GM21723 (cell line): ENCODE data around the gene PPP1R12B.
"Not testable (repeated sequence)": the region's sequence is repeated elsewhere in the genome, so short reads cannot be mapped to it uniquely, and the experiment has no call there.

Experiments used
- ATAC-seq: cut with Tn5 transposase; IDR thresholded peaks from one replicate; pipeline ENCODE4 v1.9.1; 2021; ENCODE audit warnings: mild to moderate bottlenecking, moderate library complexity; ENCODE audit not compliant: unreplicated experiment

PPP1R12B gene

DNA sequence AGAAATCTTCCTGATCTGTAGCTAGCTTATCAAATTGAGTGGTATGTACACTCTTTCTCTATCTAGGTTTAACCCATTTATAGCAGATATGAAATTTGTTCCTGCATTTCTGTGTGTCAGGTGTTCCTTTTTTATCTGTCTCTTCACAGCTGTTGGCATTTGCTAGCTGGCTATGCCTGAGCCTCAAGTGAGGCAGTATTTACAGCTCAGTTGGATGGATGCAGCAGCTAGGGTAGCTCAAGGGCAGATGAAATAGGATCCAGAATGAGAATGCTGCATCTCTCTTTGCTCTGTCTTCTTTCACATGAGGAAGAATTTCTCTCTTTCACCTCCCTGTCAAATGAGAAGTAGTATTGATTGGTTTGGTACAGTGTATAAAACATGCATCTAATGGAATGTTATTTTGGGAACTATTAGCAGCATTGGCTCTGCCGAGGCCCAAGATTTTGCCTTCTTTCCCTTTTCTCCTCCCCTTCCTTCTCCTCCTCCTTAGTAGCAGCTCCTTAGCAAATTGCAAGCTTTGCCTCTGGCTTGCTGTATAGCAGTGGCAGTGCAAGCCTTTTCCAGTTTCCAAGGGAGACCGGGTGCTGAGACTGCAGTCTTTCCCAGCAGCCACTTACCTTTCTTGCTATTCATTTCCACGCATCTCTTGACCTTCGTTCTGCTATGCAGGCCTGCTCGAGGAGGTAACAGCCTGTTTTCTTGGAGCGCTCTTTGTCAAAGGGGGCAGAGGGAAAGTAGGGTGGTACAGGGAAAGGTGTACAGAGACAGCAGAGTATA is 125.0 kb downstream of the PPP1R12B start:
- ATAC-seq: not testable (repeated sequence)

DNA sequence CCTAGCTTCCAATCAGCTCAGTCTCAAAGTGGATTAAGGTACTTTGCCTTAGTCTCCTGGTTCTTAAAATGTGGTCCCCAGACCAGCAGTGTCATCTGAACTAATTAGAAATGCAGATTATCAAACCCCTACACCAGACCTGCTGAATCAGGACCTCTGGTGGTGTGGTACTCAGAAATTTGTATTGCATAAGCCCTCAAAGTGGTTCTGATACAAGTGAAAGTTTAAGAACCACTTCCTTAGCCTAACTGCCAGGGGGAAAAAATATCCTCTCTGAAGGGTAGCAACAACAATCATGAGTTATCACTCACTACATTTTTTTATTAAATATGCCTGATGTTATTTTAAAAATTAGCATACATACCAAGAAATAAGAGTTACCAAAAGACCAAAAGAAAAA is 131.2 kb downstream of the PPP1R12B start:
- ATAC-seq: not testable (repeated sequence)

DNA sequence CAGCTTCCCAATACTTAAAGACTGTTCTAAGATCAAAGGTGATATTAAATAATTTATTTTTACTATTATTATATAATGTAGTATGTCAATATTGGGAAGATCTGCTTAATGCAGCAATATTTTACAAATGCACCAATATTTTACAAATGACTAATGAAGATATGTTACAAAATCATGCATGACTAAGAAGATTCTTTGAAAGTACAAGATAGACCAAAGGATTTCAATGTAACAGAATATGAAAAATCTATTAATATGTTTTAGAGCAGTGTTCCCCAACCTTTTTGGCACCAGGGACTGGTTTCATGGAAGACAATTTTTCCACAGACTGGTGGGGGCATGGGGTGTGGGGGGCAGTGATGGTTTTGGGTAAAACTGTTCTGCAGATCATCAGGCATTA is 132.1 kb downstream of the PPP1R12B start:
- ATAC-seq: not testable (repeated sequence)

DNA sequence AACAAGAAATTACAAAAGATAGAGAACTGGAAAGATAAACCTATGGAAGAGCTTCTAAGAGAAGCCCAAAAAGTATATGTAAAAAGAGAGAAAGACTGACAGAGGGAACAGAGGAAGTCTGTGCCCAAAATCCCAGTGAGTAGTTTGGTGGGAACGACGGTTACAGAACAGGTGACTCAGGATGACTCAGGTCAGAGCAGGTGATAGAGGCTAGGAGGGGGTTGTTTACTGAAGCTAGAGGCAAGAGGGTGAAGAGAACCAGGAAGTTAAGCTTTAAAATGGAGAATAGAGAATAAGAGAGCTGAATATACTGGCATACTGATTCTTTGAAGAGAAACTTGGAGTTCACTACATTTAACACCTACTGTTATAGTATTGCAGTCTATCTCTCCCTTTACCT is 134.9 kb downstream of the PPP1R12B start:
- ATAC-seq: not testable (repeated sequence)

DNA sequence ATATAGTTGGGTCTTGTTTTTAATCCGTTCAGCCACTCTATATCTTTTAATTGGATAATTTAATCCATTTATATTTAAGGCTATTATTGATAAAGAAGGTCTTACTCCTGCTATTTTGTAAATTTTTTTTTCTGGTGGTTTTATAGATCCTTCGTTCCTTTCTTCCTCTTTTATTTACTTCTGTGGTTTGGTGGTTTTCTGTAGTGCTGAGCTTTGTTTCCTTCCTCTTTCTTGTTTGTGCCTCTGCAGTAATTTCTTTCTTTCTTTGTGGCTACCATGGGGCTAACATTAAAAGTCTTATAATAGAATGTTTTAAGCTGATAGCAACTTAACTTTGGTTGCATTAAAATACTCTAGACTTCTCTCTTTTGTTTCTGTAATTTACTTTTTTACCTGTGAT is 135.5 kb downstream of the PPP1R12B start:
- peak; percentile 52 for ATAC-seq

DNA sequence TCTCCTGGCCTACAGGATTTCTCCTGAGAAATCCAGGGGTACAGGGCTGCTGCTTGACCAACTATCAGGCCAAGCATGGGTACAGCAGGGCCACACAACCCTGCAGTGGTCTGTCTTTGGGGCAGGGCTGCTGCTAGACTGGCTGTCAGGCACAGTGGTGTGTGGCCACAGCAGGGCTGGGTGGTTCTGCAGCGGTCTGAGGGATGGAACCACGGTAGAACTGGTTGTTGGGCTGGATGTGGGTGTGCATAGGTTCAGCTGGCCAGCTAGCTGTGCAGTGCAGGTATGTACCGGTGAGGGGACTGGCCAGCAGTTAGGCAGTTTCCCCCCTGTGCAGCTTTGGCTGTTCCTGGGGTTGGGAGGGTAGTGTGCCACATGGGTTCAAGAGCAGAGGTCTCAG is 136.3 kb downstream of the PPP1R12B start:
- ATAC-seq: not testable (repeated sequence)

DNA sequence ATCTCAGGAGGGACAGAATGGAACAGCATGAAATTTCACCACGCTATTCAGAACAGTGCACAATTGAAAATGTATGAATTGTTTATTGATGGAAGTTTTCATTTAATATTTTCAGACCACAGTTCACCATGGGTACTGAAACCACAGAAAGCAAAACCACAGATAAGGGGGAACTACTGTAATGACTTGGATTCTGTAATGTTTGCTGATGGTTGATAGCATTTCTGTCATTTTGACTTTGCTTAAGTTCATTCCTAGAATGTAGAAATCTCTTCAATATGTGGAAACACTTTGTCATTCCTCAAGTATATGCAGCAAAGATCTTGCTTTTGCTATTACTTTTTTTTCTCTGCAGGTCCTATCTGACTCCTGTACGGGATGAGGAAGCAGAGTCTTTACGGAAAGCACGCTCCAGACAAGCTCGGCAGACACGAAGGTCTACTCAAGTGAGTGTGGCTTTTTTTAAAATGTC is 139.7 kb downstream of the PPP1R12B start:
- ATAC-seq: peak; percentile 69

DNA sequence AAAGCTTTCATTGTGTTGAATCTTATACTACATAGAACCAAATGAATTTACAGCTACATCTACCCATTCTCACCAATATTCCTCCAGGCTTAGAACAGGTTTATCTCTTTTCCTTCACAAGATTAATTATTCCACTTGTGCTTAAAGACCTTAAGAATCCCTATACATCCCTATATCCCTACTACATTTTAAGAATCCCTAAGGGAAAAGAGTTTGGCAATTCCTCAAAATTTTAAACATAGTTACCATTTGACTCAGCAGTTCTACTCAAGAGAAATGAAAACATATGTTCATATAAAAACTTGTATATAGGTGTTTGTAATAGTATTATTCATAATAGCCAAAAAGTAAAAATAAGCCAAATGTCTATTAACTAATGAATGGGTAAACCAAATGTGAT is 140.6 kb downstream of the PPP1R12B start:
- ATAC-seq: not testable (repeated sequence)

DNA sequence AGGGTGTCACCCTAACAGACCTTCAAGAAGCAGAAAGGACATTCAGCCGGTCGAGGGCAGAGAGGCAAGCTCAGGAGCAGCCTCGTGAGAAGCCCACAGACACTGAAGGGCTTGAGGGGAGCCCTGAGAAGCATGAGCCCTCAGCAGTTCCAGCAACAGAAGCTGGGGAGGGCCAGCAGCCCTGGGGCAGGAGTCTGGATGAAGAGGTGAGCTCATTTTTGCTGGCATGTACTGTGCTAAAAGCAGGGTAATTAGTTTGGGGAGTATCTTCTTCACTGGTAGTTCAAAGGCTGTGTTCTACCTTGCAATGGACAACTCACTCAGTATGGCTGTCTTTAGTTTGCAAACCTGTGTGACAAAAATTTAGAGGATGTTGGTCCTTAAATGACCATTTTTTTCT is 144.6 kb downstream of the PPP1R12B start:
- not testable (repeated sequence) for ATAC-seq

DNA sequence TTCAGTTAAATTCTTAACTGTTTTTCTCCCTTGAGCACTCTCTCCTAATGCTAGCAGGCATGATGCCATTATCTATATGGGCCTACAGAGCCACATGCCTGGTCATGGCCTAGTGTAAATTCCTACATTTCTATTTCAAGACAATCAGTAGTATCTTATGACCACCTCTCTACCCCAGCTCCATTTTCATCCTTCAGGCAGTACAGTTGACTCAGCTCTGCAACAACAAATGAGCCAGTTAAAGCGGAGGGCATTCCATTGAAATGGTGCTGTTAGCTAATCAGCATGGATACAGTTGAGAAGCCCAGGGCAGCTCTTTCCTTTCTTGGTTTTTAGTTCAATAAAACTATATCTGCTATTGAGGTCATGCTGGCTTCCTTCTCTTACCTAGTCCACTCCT is 150.0 kb downstream of the PPP1R12B start:
- no peak for ATAC-seq

DNA sequence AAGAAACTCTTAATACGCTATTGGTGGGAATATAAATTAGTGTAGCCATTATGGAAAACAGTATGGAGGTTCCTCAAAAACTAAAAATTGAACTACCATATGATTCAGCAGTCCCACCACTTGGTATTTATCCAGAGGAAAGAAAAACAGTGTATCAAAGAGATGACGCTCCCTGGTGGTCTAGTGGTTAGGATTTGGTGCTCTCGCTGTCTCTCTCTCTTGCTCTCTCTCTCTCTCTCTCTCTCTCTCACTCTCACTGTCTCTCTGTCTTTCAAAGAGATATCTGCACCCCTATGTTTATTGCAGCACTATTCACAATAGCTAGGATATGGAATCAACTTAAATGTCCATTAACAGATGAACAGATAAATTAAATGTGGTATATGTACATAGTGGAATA is 151.5 kb downstream of the PPP1R12B start:
- ATAC-seq: not testable (repeated sequence)

DNA sequence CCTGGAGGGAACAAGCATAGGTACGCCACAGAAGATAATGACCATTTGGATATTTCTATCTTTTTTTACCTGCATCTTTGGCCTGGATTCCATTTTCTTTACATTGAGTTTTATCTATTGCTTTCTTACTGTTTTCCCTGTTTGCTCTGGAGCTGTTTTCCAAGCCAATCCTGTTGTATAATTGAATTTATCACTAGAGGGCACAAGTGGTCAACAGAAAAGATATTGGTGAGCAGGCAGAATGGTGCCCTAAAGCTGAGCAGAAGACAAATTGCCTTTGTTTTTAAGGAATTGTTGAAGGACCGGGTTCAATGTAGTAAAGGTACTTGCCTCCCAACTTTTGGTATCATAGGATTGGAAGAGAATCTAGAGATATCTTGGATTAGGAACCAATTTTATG is 152.8 kb downstream of the PPP1R12B start:
- ATAC-seq: no peak

DNA sequence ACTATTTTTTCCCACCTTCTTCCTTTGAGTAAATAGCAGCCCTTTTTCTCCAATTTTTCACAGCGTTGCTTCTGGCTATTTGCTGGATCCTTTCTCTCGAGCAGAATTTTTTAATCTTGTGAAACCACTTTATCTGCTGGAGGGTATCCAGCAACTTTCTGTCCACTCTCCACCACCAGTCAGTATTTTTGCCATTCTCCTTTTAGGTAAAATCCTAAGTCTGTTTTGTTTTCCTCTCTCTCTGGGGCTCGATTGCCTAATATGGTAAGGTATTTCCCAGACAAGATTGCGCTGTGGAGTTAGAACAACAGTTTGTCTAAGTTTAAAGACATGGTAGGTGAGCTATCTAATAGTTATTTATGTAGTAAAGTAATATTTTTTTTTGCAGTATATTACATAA is 156.9 kb downstream of the PPP1R12B start:
- ATAC-seq: no peak

DNA sequence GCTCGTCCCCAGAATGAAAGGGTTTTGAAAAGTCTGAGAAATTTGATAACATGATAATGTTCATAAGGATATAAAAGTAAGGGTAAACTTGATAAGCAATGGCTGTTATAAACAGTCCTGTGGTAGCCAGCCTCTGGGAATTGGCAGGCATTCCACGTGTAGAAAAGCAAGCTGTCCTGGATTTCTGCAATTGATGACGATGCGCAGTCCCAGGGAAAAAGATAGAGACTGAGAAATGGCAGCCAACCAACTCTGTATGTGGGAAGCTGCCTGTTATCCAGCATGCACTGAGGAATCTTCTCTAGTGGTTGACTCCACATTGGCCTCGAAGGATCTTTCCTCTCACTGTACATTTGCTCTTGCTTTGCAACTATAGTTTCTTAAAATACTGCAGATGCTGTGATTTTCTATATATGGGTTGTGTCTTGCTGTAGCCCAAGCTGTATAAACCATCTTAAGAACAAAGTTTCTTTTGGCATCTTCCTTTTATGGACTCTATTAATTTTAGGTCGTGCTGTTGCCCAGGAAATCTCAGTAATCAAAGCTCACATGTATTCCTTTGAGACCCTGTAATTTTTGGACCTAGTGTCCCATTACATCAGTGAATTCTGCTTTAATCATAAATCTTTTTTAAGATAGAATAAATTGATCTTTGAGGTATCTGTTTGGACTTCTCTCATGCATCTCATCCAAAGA is 157.5 kb downstream of the PPP1R12B start:
- not testable (repeated sequence) for ATAC-seq

DNA sequence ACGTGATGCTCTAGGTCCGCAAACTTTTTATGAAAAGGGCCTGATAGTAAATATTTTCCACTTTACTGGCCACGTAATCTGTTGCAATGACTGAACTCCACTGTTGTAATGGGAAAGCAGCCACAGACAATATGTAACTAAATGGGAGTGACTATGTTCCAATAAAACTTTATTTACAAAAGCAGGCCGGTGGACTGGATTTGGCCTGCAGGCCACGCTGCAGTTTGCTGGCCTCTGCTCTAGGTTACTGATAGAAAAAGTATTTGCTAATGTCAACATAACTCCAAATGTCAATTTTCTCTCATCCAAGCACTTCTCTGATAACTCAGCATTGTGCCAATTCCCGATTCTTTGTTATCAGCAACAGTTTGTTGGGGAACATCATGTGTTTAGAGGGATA is 160.4 kb downstream of the PPP1R12B start:
- not testable (repeated sequence) for ATAC-seq

DNA sequence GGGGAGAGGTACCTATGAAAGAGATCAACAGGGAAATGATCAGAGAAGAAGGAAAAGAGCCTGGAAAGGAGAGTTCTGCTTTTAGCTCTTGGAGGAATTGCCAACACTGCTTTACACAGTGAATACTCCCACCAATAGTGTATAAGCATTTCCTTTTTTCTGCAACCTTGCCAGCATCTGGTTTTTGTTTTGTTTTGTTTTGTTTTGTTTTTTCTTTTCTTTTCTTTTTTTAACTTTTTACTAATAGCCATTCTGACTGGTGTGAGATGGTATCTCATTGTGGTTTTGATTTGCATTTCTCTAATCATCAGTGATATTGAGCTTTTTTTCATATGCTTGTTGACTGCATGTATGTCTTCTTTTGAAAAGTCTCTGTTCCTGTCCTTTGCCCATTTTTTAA is 165.4 kb downstream of the PPP1R12B start:
- peak; percentile 69 for ATAC-seq

DNA sequence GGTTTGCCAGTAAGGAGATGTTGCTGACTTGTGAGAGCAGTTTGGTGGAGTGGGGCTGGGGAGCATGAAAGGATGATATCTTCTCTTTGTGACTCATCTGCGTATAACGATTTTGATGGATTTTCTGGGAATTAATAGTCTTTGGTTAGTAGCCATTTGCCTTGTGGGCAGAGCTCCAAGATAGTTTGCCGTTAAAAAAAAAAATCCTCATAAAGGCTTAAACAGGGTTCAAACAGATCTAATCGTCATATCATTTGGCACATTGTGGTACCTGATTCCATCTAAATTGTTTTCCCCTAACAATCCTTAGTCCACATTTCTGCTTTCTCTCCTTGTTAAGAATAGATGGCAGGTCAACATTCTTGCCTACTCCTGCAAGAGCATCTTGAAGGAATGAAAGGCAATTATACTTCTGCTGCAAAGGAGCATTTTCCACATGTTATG is 168.0 kb downstream of the PPP1R12B start:
- no peak for ATAC-seq

DNA sequence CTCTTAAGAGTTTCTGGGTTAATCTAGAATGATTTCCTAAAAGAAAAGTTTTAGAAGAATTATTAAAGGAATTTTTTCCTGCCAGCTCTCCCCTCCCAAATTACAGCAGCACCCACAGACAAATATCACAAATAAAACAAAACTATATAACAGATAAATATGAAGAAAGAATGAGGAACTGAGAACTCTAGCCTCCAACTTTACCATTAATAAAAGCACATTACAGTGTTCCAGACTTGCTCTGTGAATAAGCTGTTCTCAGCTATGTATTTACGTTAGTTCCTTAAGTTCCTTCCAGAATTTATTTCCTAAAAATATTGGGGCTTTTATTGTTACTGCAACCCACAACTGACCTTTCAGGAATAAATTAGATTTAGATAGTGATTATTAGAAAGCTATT is 168.6 kb downstream of the PPP1R12B start:
- not testable (repeated sequence) for ATAC-seq

DNA sequence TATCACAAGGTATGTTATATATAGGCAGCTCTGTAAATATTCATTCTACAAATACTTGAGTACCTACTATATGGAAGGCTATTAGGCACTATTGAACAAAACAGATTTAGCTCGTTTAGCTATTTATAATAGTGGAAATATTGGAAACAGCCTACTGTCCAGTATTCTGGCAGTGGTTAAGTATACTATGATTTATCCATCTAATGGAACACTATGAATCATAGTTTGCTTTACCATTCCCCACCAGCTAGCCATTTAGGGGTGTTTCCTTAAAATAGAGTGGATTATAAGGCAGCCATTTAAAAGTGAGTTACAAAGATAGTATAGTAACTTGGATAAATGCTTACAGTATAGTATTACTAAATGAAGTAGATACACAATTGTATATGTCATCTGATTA is 169.7 kb downstream of the PPP1R12B start:
- ATAC-seq: not testable (repeated sequence)

DNA sequence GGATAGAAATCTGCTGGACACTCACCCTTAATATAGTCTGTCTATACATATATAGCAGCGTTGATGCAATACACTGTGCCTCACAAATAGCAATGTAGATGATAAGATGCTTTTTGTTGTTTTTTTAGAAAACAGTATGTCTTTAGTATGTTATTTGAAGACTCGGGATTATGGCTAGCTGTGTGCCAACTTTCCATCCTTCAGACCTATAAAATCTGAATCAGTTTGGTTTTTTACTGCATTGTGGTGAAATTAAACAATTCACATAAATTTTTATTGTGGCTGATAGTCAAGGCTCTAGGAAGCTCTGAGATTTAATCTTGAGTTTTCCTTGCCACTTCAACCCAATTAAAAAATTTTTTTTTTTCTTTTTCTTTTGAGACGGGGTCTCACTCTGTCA is 170.4 kb downstream of the PPP1R12B start:
- not testable (repeated sequence) for ATAC-seq

DNA sequence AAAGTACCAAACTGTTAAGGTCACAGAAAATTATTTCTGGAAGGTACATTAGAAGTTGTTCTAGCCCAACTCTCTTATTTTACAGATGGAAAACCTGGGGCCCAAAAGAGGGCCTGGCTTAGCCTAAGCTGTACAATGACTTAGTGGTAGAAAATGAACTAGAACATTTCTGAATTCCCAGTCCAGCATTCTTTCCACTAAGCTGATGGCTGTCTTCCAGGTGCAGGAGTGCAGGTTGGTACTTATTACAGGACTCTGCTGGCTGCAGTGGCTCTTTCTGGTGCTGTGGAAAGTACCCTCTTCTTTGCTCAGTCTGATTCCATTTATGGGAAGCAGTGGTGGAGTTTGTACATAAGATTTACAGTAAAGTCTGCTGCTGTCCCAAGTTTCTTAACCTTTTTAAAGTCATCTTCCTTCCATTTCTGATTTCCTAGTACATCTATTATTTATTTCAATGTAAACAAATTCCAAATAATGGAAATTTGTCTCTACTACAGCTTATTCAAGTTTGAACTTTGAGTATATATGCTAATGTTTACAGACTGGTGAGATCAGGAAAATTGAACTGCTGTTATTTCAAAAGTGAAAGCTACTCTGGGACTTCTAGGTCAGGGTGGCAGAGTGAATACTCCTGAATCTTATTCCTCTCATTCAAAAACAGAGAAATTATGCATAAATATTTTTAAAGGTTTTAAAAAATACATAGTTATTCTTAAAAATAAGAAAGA is 171.8 kb downstream of the PPP1R12B start:
- ATAC-seq: not testable (repeated sequence)
